ENCODE results near the gene TBX1.

Gene TBX1

DNA sequence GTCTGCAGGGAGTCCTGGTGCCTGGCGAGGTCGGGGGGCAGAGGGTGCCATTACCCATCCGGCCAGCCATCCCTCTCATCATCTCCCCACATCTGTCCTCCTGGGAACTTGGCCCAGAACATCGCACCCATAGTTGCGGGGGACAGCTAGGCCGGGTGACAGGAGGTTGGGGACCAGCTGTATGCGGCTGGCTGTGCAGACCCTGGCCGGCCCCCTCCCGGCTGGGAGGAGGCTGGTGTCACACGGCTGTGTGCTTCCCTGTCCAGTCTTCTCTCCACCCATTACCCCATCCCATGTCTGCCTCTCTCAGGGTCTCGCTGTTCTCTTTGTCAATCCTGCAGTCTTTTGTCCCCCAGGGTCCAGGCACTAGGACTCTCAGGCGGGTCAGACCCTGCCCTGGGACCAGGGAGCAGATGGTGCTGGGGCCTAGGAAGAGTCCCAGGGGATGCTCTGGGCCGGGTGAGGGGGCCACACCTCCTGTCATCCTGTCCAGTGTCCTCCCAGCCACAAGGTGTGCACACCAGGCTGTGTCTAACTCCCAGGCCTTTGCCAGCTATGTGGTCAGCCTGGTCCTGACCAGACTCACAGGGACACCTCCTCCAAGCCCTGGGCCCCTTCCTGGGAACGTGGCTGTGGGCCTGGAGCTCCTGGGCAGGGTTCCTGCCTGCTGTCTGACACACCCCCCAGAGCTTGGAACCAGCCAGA, 6.4 kb upstream of the TBX1 start:
- DNase-seq (ENCODE audit: low read depth), result no peak

DNA sequence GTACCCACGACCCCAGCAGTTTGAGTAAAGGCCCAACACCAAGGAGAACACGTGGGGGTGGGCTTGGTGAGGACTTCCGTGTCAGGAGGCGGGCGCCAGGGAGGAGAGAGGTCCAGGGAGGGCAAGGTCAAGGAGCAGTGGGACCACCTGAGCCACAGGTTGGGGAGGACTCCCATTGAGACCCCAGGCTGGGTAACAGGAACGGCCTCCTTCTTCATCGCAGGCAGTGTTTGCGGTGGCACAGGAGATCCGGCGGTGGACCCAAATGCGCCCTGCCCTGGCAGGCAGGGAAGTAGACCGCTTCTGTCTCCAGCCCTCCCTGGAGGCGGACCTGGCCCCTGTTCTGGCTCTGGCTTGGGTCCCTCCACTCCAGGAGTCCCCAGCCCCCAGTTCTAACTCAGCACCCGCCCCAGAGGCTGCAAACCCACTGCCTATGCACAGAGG, 5.9 kb upstream of the TBX1 start:
- DNase-seq (ENCODE audit: low read depth), result no peak

DNA sequence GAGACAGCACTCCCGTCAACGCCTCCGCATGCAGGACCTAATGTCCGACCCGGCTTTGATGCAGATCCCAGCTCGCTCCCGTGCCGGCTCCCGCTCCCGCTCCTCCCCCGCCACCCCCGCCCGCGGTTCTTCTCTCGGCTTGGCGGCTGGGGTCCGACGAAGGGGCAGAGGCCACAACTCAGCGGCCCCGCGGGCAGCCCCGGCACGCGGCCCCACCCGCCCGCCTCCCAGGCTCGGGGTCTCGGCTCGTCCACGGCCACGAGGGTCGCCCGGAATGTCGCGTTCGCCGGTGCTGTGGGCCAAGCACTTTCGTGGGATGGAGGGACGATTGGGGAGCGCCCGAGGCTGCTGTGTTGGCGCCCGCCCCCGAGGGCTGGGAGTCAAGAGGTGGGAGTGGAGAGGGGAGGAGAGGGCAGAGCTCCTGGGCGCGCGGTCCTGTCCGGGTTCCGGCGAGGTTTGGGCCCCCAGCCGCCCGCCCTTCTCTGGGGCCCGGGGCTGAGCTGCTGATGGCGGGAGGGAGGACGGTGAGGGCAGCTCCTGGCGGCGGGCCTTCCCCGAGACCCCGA, 5.3 kb upstream of the TBX1 start:
- DNase-seq (ENCODE audit: low read depth), result no peak

DNA sequence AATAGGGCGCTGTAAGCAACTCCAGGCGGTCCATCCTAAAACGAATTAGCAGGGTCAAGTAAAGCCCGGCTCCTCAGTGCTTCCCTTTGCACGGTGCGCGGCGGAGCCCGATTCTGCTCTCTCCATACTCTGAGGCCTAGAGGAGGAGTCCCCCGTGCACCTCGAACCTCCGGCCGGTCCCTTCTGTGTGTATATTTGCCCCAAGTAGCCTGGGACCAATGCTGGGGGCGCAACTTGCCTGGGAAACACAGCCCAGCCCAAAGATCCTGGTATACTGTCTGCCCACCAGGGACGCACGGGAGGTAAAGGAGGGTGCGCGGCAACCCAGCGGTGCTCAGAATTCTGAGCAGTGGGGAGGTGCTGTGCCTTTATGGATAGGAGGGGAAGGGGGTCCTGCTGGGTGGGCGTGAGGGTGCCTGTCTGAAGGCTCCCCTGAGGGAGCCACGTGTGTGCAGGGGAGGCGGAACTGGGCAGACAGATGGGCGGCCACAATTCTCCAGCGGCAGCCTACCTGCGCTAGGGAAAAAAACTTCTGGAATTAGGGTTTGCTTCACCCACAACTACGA, 4.8 kb upstream of the TBX1 start:
- DNase-seq (ENCODE audit: low read depth), result no peak

- peak; percentile 28 for DNase-seq (ENCODE audit: low read depth)
Observed at GRCh38 chr22:19756288-19757128, 4.1 kb upstream of the TBX1 start.

DNA sequence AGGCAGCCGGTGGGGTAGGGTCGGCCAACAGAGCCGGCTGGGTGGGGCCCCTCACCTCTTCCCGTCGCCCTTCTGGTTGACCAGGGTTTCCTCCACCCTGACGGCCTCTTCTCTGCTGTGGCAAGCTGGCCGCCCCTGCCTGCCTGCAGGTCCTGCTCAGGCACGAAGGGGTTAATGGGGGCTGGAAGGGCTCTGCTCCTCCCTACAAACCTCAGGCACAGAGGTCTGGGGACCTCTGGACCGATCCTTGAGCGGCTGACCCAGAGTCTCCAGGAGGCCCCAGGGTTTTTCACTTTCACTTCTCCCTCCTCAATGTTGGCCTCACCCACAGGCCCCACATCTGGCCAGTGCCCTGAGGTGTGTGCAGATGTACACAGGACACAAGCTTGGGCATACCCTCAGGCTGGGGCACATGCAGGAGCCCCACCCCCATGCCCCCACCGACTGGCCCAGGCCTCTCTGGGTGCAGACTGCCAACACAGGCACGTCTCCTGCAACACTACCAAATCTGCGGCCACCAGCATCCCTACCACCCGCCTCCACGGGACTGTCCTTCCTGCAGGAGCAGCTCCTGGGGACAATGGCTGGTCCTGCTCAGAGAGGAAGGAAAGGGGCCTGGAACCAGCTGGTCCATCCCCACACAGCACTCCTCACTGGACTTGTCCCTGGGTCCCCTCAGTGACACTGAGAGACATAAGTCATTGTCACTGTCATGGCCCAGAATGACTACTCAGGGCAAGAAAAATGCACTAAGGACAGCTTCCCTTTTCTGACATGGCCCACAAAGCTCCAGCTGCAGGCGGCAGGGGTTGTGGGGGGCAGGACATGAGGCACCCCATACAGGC, 3.2 kb upstream of the TBX1 start:
- no peak for DNase-seq (ENCODE audit: low read depth)

GRCh38 chr22:19757985-19758895, 2.3 kb upstream of the TBX1 start:
- DNase-seq (ENCODE audit: low read depth), result no peak

DNA sequence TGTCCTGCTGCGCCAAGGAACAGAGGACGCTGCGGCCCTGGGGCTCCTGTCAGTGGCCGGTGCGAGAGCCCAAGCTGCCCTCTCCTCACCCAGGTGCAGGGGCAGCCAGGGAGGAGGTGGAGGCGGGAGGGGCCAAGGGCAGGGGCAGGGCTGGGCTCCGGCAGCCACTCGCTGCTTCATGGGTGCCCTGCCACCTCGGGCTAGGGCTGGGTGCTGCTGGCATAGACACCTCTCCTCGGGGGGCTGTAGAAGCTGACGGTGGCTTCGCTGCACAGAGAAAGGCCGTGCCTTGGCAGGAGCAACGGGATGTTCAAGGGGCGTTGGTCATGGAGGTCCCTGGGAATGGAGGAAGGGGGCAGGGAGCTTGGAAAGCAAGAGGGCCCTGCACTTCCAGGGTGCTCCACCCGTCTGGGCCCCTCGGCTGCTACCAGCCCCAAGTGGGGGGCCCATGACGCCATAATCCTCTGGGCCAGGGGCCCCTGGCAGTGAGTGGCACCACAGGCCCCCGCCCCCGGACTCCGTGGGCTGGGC, 1.6 kb upstream of the TBX1 start:
- no peak for DNase-seq (ENCODE audit: low read depth)

- DNase-seq (ENCODE audit: low read depth), result no peak
Observed at GRCh38 chr22:19759427-19760057, 1.0 kb upstream of the TBX1 start.

DNA sequence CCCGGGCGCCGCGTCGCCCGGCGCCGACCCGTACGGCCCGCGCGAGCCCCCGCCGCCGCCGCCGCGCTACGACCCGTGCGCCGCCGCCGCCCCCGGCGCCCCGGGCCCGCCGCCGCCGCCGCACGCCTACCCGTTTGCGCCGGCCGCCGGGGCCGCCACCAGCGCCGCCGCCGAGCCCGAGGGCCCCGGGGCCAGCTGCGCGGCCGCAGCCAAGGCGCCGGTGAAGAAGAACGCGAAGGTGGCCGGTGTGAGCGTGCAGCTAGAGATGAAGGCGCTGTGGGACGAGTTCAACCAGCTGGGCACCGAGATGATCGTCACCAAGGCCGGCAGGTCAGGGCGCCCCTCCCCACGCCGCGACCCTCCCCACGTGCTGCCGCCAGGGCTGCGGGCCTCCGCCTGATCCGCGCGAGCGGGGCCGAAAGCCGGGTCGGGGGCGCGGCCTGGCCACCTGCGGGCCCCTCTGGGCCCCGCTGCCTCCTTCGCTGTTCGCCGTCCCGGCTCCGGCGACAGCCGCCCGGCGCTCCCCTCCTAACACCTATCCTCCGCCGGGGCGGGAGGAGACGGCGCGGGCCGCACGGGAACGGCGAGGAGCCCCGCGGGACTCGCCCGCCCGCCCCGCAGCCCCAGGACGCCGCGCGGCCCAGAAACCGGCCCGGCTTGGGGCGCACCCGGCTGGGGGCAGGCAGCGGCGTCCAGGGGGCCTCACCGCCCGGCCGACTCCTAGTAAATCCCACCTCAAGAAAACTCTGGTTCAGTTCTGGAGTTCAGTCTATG, 560 bp downstream of the TBX1 start:
- DNase-seq (ENCODE audit: low read depth), result no peak

DNA sequence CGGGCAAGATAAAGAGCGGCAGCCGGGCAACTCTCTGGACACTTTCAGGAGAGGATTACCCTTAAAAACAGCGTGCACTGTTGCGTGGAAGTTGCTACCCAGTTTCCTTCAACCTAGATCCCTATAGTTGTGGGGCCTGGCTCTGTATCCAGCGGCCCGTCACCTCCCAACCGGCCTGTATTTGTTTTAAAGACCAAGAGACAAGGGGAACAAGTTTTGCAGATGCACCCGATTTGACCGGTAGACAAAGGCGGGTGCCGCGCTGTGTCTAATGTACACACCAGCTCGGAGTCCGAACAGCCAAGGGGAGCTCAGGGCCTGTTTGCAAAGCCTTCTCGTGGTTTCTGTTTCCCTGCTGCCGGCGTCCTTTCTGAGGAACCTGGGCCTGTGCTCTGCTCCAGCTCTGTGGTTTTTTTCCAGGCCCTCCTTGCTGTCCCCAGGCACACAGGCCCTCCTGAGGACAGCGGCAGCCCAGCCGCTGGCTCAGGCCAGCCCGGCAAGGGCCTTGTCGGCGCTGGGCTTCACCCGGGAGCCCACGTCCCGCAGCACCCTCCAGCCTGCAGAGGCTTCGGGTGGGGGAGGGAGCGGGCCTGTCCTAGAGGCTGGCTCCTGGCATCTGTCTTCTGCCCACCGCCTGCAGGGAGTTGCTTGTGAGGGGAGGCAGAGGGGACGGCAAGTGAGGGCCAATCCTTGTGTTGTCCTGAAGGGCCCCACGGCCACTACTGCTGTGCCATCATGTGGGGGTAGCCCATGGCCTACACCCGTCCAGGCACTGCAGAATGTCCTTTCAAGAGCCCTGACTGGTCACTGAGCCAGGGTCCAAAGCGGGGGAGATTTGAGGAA, 1.4 kb downstream of the TBX1 start:
- DNase-seq (ENCODE audit: low read depth), result no peak

GRCh38 chr22:19762568-19763457, 2.2 kb downstream of the TBX1 start:
- DNase-seq (ENCODE audit: low read depth), result no peak

GRCh38 chr22:19763458-19764298, 3.1 kb downstream of the TBX1 start:
- no peak for DNase-seq (ENCODE audit: low read depth)

DNA sequence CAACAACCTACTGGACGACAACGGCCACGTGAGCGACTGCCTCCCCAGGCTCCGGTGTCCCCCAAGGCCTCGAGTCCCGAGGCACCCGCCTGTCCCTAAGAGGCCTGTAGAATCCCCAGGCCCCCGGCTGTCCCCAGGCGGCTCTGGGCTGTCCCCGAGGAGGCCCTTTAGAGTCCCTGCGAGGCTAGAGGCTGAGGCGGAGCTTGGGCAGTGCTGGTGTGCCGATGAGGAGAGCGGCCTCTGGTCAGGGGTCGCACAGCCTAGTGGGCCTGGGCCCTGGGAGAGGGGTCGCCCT, 3.7 kb downstream of the TBX1 start:
- DNase-seq (ENCODE audit: low read depth), result no peak

DNA sequence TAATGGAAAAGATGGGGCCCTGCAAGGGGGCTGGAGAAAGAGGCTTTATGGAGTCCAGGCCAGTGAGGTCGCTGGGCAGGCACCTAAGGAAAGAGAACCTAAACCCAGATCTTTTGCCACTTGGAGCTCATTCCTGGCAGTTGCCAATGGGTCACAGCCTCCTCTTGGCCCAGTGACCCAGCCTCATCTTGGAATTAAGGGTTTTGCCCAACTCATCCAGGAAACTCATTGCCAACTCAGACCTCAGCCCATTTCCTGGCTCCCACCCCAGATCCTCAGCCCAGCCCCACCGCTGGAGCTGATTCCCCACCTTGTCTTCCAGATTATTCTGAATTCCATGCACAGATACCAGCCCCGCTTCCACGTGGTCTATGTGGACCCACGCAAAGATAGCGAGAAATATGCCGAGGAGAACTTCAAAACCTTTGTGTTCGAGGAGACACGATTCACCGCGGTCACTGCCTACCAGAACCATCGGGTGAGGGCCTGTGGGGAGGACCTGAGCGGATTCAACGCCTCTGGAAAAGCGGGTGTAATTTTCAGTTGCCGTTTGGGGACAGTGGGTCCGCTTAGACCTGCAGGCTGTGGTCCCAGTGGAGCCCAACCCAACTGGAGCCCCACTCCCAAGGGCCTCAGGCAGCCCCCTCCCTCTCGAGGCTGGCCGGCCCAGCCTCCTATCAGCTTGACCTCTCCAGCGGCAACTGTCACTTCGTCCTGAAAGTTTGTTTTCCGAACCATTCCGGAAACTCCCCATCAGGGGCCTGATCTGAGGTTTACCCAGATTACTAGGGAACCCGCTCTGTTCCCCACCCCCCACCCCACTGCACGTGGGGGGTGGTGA, 4.3 kb downstream of the TBX1 start:
- no peak for DNase-seq (ENCODE audit: low read depth)

Data from activated gamma-delta T cell treated with anti-CD3 and anti-CD28 coated beads, Interleukin-2, amount 50 U/mL, for 16 hours (primary cell).